GM19452 (cell line): Measurements from ENCODE around the gene ZAP70.

Source experiments
- ATAC-seq: cut with Tn5 transposase; IDR thresholded peaks from one replicate; pipeline ENCODE4 v1.9.1; 2021; ENCODE audit not compliant: unreplicated experiment

Gene ZAP70

DNA sequence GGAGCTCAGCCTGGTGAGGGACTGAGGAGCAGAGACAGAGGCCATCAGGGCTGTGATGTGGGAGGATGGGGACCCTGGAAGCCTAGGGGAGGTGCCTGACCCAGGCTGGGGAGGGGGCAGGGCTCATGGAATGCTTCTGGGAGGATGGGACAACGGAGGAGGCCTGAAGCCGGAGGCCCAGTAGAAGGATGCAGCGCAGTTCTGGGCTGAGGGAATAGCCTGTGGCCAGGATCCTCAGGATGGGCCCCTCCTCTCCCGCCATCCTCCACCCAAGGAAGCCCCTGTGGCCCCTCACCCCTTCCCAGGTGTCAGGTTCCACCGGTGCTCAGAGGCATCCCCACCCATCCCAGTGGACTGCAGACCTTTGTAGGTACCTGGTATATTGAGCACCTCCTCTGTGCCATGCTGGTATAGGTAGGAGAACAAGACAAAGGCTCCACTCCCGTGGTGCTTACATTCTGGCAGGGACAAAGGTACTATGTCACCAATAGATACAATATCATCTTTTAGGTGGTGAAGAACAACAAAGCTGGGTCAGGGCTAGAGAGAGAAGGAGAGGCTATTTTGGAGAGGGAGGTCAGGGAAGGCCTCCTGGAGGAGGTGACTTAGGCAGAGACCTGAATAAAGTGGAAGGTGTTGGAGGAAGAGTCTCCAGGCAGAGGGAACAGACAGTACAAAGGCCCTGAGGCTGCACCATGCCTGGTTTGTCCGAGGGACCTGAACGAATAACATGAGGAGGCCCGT is 2.7 kb downstream of the ZAP70 start:
- ATAC-seq, result no peak

DNA sequence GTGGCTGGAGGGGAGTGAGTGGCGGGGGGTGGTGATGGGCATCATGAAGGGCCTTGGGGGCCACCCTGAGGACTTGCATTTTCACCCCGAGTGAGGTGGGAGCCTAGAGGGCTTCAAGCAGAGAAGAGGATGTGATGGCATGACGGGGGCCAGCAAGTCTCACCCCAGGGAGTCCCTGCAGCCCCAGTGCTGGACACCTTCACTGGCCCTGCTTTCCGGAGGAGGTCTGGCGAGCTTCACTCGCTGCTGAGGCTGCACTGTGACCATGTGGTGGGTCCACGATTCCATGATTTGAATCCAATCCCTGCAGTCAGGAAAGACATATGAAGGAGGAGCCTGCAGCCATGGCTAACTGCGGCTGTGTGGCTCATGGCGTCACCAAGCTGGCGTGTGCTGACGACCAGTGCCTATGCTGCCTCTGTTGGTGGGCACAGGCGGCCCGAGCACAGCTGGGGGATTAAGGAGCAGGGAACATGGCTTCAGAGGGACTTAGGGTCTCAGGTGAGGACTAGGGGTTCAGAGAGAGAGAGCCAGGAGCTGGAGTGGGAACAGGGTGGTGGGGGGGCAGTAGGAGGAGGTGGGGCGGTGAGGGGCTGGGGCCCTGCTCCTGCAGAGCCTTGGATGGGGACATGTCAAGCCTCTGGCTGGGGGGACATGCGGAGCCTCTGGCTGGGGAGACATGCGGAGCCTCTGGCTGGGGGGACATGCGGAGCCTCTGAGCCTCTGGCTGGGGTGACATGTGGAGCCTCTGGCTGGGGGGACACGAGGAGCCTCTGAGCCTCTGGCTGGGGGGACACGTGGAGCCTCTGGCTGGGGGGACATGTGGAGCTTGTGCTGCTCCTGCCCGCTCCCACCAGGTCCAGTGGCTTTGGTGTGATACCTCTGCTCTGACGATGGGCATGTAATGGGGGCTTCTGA is 3.6 kb downstream of the ZAP70 start:
- ATAC-seq, result no peak

DNA sequence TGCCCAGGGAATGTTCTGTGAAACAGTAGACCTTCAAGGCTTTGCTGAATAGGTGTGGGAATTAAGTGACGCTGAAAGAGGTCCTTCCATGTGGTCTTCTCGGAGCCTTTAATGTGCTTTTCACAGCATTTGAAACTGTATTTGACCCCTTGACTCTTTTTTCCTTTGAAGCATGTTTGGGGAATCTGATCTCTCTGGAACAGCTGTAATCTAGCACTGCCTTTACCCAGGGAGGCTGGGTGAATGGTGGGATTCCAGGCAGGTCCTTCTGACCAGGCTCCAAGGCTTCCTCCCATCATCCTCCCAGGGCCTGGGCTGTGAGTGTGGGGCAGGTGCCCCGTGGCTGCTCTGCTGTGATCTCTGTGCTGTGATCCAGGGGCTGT is 4.2 kb downstream of the ZAP70 start:
- no peak for ATAC-seq

DNA sequence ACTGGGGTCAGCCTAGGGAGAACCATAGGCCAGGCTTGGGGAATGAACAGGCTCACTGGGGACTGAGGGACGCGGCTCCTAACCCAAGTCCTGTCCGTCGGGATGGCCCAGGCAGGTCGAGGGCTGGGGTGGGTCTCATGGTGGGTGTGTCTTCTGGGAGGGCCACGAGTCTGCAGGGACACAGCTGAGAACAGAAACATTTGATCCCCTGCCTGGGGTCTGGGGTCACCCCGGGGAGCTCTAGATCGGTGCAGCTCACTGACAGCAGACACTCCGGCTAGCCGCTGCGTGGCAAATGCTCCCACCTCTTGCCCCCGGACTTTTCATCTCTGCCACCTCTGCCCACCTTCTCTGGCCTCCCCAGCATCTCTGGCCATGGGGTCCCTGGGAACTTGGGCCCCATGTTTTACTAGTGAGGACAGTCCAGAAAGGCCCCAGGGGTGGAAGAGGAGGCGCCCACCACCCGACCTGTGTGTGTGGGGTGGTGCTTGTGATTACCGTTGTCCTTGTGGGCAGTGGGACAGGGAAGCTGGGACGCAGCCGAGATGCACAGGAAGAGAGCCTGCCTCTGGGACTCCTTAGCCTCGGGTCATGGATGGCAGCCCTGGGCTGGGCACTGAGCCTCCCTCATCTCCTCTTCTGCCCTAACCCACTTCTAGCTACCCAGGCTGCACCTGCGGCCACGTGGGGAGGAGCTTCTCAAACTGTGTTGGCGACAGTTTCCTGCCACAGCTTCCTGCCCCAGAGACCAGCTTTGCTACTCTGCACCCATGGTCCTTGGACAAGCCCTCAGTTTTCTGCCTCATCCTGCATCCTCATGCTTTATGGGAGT is 4.9 kb downstream of the ZAP70 start:
- ATAC-seq, result peak; percentile 82

DNA sequence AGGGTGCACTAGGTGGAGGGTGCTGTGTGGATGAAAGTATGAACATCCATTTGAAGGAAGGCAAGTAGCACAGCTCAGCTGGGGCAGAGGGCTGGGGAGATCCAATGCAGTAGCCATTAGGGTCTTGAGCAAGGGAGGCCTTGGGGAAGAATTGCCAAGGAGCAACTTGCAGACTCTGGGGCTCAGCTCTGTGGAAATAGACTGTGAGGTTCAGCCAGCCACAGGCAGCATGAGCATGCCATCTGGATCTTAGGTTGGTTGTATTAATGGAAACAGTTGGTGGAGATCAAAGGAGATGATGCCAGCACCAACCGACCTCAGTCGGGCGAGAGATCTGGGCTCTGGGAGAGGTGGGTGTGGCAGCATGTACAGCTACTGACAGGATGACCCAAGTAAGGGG is 5.6 kb downstream of the ZAP70 start:
- ATAC-seq, result no peak

DNA sequence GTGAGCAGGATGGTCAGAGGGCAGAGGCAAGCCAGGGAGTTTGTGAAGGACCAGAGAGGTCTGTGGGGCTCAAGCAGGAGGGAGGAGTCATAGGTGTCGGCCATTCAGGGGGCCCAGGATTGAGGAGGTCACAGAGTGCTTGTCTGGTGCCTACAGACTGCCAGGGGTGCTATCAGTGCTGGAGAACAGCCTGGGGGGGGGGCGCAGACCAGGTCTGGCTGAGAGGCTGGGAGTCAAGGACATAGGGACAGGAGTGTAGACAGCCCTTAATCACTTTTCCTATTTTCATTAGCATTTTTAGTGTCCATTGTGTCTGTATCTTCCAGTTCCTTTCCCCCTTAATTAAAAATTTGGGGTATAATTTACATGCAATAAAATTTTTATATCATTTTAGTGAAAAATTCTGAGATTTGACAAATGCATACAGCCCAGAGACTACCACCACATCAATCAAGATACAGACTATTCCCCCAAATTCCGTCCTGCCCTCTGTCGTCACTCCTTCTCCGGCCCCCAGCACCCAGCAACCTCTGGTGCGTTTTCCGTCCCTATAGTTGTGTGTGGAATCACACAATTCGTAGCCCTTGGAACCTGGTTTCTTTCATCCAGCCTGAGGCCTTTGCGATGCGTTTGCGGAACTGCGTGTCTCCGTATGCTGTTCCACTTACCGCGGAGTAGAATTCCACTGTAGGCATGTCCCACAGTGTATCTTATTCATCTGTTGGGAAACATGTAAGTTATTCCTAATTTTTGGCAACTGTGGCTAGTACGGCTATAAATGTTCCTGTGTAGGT is 6.2 kb downstream of the ZAP70 start:
- no peak for ATAC-seq

DNA sequence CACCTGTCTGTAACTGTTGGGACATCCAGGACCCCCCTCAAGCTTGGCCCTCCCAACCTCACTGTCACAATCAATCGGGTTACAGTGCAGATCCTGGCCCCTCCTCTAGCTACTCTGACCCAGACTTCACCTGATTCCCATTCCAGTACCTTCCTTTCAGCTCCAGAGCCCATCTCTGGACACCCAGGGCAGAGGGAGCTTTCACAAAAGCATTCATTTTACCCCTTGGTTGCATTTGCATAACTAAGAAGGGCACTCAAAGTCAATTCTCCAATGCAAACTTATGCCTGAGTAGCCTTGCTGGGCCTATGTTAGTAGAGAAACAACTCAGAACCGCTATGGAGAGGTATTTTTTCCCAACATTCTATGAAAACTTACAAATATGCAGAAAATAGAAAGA is 7.4 kb downstream of the ZAP70 start:
- no peak for ATAC-seq

DNA sequence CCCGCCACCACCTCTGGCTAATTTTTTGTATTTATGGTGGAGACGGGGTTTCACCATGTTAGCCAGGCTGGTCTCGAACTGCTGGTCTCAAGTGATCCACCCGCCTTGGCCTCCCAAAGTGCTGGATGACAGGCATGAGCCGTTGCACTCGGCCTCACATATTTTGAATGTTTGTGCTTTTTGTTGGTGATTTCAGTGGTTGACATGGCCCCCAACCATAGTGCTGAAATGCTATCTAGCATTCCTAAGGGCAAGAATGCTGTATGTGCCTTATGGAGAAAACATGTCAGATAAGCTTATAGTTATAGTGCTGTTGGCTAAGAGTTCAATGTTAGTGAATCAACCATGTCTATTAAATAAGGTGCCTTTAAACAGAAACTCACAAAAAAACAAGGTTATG is 8.9 kb downstream of the ZAP70 start:
- no peak for ATAC-seq

DNA sequence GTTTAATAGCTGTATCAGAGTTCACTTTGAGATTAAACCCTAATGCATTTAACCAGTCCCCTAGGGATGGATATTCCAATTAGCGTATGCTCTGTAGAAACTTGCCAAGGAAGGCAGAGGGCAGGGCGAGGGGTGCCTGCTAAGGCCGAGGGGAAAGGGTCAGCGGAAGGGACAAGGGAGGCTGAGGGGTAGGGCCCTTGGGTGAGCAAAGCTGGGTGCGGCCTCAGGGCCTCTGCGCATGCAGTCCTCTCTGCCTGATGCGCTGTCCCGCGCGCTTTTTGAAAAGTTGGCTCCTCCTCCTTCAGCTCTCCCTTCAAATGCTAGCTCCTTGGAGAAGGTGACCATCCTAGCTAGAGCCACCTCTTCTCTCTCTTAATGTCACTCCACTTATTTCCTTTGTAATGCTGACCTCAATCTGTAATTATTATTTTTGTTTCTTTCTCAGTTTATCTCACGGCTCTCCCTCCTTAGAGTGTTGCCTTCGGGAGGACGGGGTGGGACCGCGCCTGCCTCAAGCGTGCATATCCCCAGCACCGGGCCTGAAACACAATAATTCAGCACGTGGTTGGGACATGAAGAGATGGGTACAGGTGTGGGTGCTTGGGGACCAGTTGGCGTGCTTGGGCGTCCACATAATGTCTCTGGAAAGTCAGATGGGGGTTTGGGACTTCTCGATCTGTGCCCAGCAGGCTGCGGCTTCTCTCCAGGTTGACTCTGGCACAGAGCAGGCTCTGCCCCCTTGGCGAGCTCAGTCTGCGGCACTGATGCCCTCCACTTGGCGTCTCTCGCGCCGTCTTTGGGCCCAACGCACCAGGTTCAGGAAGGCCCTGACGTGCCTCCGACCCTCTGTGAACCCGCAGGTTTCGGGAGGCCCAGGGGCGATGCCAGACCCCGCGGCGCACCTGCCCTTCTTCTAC is 10.0 kb downstream of the ZAP70 start:
- no peak for ATAC-seq

DNA sequence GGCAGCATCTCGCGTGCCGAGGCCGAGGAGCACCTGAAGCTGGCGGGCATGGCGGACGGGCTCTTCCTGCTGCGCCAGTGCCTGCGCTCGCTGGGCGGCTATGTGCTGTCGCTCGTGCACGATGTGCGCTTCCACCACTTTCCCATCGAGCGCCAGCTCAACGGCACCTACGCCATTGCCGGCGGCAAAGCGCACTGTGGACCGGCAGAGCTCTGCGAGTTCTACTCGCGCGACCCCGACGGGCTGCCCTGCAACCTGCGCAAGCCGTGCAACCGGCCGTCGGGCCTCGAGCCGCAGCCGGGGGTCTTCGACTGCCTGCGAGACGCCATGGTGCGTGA is 10.7 kb downstream of the ZAP70 start:
- no peak for ATAC-seq

DNA sequence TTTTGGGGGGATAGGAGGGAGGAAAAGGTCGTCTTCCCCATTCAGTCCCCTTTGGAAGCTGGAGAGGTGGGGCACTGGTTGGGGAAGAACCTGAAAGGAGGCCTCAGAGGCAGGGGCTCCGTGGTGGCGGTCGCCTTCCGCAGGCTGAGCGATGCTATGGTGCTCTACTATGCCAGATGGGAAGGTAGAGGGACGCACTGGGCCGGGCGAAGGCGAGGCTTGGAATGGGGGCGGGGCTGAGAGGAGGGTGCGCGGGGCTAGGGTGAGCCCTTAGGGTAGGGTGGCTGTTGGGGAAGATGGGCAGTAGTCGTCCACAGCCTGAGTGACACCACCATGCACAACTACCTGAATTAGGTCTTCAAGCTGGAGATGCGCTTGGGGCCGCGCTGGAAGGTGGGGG is 11.1 kb downstream of the ZAP70 start:
- no peak for ATAC-seq

DNA sequence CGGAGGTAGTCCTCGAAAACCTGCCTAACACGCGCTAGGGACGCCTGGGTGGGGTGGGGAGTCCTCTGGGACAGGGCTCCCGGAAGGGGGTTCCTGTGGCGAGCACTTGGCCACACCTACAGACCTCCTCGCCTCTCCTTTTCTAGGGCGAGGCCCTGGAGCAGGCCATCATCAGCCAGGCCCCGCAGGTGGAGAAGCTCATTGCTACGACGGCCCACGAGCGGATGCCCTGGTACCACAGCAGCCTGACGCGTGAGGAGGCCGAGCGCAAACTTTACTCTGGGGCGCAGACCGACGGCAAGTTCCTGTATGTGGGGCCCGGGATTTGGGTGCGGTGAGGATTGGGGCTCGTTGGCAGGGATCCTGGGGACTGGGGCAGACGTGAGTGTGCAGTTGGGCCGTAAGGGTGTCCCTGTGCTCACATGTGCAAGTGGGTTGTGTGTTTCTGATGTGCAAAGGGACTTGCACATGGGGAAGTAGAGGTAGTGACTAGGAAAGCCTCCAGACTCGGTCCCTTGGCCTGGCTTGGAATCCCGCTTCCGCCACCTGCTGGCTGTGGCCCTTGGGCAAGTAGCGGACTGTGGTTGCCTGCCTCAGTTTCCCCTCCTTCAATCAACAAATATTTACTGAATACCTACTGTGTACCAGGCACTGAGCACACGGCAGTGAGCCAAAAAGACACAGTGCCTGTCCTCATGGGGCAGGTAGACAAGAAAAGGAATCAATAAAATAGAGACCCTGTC is 11.7 kb downstream of the ZAP70 start:
- no peak for ATAC-seq

DNA sequence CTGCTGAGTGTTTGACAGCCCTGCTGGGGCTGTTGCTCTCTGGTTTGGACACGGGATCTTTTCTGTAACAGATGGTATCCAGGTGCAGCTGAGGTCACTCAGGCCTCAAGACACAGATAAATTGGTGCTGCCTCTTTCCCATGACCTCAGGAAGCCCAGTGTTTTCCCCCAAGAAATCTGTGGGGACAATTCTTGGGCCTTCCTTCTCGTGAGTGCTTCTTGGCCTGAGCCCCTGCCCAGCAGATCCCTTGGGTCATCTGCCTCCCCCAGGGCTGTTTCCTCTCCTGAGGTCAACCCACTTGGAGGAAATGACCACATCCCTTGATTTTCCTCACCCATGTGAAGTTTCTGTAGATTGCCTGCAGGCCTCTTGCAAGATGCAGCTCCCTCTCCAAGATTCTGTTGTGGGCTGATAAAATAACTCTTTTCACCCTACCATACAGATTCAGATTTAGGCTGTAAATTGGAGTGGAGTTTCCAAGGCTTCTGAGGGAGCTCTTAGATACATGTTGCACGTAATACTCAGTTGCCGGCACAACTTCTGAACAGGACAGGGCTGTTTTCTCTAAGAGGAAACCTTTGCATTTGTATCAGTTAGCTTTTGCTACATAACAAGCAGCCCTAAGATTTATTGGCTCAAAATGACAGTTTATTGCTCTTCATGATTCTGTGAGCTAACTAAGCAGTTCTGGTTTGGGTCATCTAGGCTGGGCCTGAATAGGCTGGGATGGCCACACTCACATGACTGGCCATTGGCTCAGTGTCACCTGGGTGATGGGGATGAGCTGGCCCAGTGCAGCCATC is 13.1 kb downstream of the ZAP70 start:
- no peak for ATAC-seq

DNA sequence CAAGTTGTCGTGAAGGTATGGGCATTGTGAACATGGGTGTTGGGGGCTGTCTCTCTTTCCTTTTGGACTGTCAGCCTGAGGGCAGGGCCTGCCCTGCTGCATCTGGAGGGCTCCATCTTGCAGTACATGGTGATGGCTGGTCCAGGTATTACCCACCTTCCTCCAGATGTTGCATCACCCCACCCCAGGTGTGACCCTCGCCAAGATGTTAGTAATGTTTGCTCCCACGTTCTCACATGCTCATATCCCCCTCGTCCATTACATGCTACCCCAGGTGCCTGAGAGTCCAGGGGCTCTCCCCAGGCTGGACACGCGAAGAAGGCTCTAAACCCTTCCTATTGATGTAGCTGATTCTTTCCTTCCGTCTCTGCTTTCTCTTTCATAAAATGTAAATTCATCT is 13.9 kb downstream of the ZAP70 start:
- ATAC-seq, result no peak

DNA sequence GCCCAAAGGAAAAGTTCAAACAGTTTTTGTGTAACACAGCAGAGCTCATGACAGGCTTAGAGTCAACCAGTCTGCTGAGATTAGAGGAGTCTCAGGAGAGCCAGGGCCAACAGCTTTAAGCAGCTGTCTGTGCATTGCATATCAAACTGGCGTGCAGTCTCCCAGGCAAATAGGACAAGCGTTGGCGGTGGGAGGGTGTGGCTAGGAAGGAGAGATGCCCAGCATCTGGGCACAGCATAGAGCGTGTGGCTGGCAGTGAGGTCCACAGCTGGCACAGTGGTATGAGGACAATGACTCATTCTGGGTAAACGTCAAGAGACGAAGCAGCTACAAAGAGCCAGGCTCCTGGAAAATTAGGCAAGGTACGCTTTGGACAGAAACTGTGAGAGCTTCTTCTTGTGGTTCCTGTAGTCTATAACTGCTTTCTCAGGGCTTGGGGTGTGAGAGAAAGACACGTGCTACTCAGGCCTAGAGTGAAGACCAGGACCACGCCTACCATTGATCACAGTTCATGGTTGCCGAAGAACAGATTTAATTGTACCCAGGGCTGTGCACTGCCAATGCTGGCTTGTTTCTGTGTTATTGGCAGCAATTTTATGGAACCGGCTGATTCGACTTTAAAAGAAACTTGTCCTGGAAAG is 14.8 kb downstream of the ZAP70 start:
- ATAC-seq, result no peak

DNA sequence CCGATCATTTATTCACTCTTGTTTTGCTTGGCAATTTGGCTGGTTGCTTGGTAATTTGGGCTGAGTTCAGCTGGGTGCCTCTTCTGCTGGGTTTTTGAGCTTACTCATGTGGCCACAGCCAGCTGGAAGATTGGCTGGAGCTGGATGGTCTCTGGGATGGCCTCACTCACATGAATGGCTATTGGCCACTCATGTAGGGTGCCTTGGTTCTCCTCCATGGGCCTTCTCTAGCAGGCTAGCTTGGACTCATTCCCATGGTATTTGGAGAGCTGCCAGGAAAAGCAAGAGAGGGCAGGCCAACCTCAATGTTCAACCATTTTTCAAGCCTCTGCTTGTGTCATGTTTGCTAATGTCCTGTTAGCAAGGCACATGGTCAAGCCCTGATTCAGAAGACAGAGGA is 16.9 kb downstream of the ZAP70 start:
- no peak for ATAC-seq

DNA sequence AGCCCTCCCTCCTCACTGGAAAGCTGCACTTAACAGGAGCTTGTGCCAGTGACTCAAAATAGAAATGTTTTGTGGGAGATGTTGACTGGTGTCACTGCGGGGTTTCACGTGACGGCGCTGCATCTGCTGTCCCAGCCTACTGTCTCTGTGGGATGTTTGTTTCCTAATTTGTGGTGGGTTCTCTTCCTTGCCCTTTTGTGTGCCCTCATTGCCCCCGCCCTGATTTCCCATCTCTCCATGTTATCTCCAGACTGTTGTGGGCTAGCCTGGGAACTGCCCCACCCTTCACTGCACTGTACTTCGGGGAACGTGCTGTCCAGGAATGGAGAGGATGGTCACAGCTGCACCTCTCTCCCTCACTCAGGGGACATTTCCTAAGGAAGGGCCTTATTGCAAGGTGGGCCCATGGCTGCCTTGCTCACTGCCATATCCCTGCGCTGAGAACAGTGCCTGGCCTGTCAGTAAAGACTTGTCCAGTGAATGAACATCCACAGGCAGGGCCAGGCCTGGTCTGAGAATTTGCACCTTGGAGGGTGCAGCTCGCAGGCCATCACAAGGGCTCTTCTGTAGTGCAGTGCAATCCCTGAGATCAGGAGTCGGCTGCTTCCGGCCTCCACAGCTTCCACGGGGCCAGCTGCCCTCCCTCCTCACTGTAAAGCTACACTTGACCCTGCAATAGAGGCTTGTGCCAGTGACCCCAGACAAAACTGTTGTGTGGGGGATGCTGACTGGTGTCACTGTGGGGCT is 18.1 kb downstream of the ZAP70 start:
- no peak for ATAC-seq
